K562 (cell line): ENCODE data around the gene EVI5L. TPM values are rescaled to one million over a fixed set of nuclear protein-coding genes. Genes with fewer than 3 reads are reported as not detected.
A peak's percentile ranks its signal among the peaks of the same experiment; 100 is the strongest.

ENCODE experiments used
- ATAC-seq: fragments of 200-7000 bp; cut with Tn5 transposase; 3 replicates; pipeline ENCODE4 v1.9.1; 2020; ENCODE audit warnings: moderate library complexity
- BruUV-seq: library from RNA; stranded (reverse); fragments of 400-500 nt; replicated peaks from 2 replicates; lab custom pipeline; 2021; lab: Mats Ljungman, UMichigan
- CTCF ChIA-PET: fragments of 300-600 bp; formaldehyde crosslinking; extraction: SDS; loops from one replicate; lab custom pipeline; 2021; ENCODE audit warnings: low intra/inter-chr PET ratio; lab: Yijun Ruan, JAX
- POLR2A ChIA-PET: fragments of 300-600, 350-650 bp; sonication (Branson Sonifier 250); formaldehyde crosslinking; extraction: SDS; loops from one replicate; lab custom pipeline; 2021; ENCODE audit warnings: antibody characterized with exemption, inconsistent platforms; lab: Yijun Ruan, JAX
- DNase-seq, 4 experiments: peaks; one replicate each; pipeline versions ENCODE4 v3.0.0 to v3.0.0-alpha.2; 2011 to 2018; ENCODE audit warnings: low spot score in 3 of 4, mixed read lengths in 3 of 4; ENCODE audit errors: extremely low read depth in 1 of 4
- FAIRE-seq: peaks from 2 replicates; lab custom pipeline; 2011; peaks lifted over from hg19 to GRCh38; lab: Jason Lieb, UNC
- H2AFZ ChIP-seq: 2 replicates; pipeline ENCODE4 v1.6.0; 2011; ENCODE audit warnings: low read depth, low read length, control low read depth, inconsistent platforms
- H3K27ac ChIP-seq: fragments of 200-600 bp; 3 replicates; pipeline ENCODE4 v1.8.0; 2011; ENCODE audit warnings: low read depth, mild to moderate bottlenecking, control low read depth, inconsistent platforms, low read length, moderate library complexity, mixed read lengths; ENCODE audit errors: extremely low read depth
- H3K27me3 ChIP-seq, 2 experiments: fragments of 300-600 bp in 1 of 2; 2 replicates in 1 of 2; 3 replicates in 1 of 2; pipeline versions ENCODE4 v1.6.0 to v1.8.0; 2011; ENCODE audit warnings: inconsistent platforms in 2 of 2, low read length in 2 of 2, mild to moderate bottlenecking in 1 of 2, mixed read lengths in 1 of 2, moderate library complexity in 1 of 2; ENCODE audit not compliant: control insufficient read depth in 2 of 2, insufficient read depth in 2 of 2
- H3K36me3 ChIP-seq: fragments of 300-600 bp; 3 replicates; pipeline ENCODE4 v1.8.0; 2011; ENCODE audit warnings: mild to moderate bottlenecking, low read length, inconsistent platforms; ENCODE audit not compliant: control insufficient read depth, insufficient read depth
- H3K4me1 ChIP-seq, 2 experiments: fragments of 200-600 bp in 1 of 2; replicated peaks in 1 of 2; 2 replicates in 1 of 2; 3 replicates in 1 of 2; pipeline versions ENCODE4 v1.5.1 to v1.8.0; 2011; ENCODE audit warnings: inconsistent platforms in 2 of 2, low read length in 2 of 2, mild to moderate bottlenecking in 1 of 2, mixed read lengths in 1 of 2, moderate library complexity in 1 of 2; ENCODE audit not compliant: control insufficient read depth in 2 of 2, insufficient read depth in 2 of 2
- H3K4me2 ChIP-seq: 2 replicates; pipeline ENCODE4 v1.6.1; 2011; ENCODE audit warnings: low read length, control low read depth, inconsistent platforms, mixed read lengths; ENCODE audit not compliant: insufficient read depth
- H3K4me3 ChIP-seq: fragments of 200-600 bp; sonication (generic), shearing (Covaris generic); 2 replicates; pipeline ENCODE4 v1.5.1; 2016; ENCODE audit warnings: control low read depth, inconsistent platforms
- H3K79me2 ChIP-seq: fragments of 200-600 bp; 3 replicates; pipeline ENCODE4 v1.8.0; 2011; ENCODE audit warnings: low read length, inconsistent platforms; ENCODE audit not compliant: control insufficient read depth, insufficient read depth
- H3K9ac ChIP-seq, 2 experiments: 2 replicates each; pipeline versions ENCODE4 v1.6.0 to v1.6.1; 2011; ENCODE audit warnings: low read depth in 2 of 2, low read length in 2 of 2, control low read depth in 1 of 2, inconsistent platforms in 1 of 2, mild to moderate bottlenecking in 1 of 2, mixed read lengths in 1 of 2; ENCODE audit not compliant: insufficient read depth in 1 of 2
- H3K9me1 ChIP-seq: one replicate; pipeline ENCODE4 v1.6.0; 2011; ENCODE audit warnings: inconsistent platforms, mild to moderate bottlenecking, low read length, moderate library complexity; ENCODE audit not compliant: control insufficient read depth, insufficient read depth
- H3K9me3 ChIP-seq: replicated peaks from 2 replicates; pipeline ENCODE4 v1.5.1; 2011; ENCODE audit warnings: low read depth, low read length, inconsistent platforms; ENCODE audit not compliant: control insufficient read depth, insufficient read depth
- H4K20me1 ChIP-seq: replicated peaks from 2 replicates; pipeline ENCODE4 v1.6.1; 2011; ENCODE audit warnings: low read length, inconsistent platforms, mixed read lengths; ENCODE audit not compliant: control insufficient read depth, insufficient read depth
- ID3 ChIP-seq, 2 experiments: fragments of 250-450 bp in 1 of 2; fragments of 450-650 bp in 1 of 2; sonication (Bioruptor Pico) in 1 of 2; IDR thresholded peaks; 2 replicates each; pipeline versions ENCODE4 v1.6.1 to v1.8.0; 2016 to 2021; ENCODE audit warnings: mild to moderate bottlenecking in 2 of 2, moderate library complexity in 2 of 2, missing compliant biosample characterization in 1 of 2, missing genetic modification characterization in 1 of 2
- MAFF ChIP-seq: IDR thresholded peaks from 2 replicates; pipeline ENCODE4 v1.6.1; 2012; ENCODE audit warnings: low read length, improper control_type of control experiment
- MXD1 ChIP-seq: fragments of 250-450 bp; sonication (Bioruptor Pico); IDR thresholded peaks from 2 replicates; pipeline ENCODE4 v1.8.0; 2021; ENCODE audit warnings: borderline replicate concordance, mild to moderate bottlenecking, moderate library complexity; ENCODE audit not compliant: poor library complexity, severe bottlenecking
- POLR2A ChIP-seq: fragments of 450-650 bp; conservative IDR thresholded peaks from 2 replicates; pipeline ENCODE4 v1.6.1; 2016
- POLR2B ChIP-seq: fragments of 450-650 bp; IDR thresholded peaks from 2 replicates; pipeline ENCODE4 v1.6.1; 2018; ENCODE audit warnings: low read depth; ENCODE audit not compliant: partially characterized antibody
- POLR2G ChIP-seq: fragments of 200-400 bp; formaldehyde crosslinking; IDR thresholded peaks from 2 replicates; pipeline ENCODE4 v1.6.1; 2017; ENCODE audit warnings: low read depth, mild to moderate bottlenecking, antibody characterized with exemption, low read length, moderate library complexity
- RBFOX2 ChIP-seq: fragments of 200-400 bp; formaldehyde crosslinking; IDR thresholded peaks from 2 replicates; pipeline ENCODE4 v1.6.1; 2017; ENCODE audit warnings: low read depth, mild to moderate bottlenecking, low read length, moderate library complexity
- RBM22 ChIP-seq: fragments of 200-400 bp; formaldehyde crosslinking; IDR thresholded peaks from 2 replicates; pipeline ENCODE4 v1.6.1; 2018; ENCODE audit warnings: low read length, low read depth; ENCODE audit not compliant: poor library complexity, severe bottlenecking
- SMAD4 ChIP-seq: fragments of 250-450 bp; sonication (Bioruptor Pico); conservative IDR thresholded peaks from 2 replicates; pipeline ENCODE4 v1.8.0; 2021; ENCODE audit warnings: inconsistent platforms, mild to moderate bottlenecking, moderate library complexity
- ZBTB5 ChIP-seq: fragments of 450-650 bp; IDR thresholded peaks from 2 replicates; pipeline ENCODE4 v1.6.1; 2017; ENCODE audit warnings: antibody characterized with exemption
- ZNF24 ChIP-seq: fragments of 450-650 bp; IDR thresholded peaks from 2 replicates; pipeline ENCODE4 v1.6.1; 2016
- WGBS: fragments of 100-300 bp; shearing (Covaris generic); methylation state at CpG from one replicate; pipeline ENCODE4 v1.1.6; 2016; ENCODE audit warnings: low coverage, mixed read lengths; ENCODE audit not compliant: insufficient coverage; ENCODE audit errors: missing lambda C conversion rate; 5-methylcytosine and 5-hydroxymethylcytosine counted together
- in situ Hi-C: fragments of 300-500 bp; cut with MboI; formaldehyde crosslinking; loops from 4 replicates; pipeline ENCODE4 v1.15.0; 2018; ENCODE audit warnings: inconsistent platforms, mixed read lengths
- intact Hi-C: fragments of 100-400 bp; cut with micrococcal nuclease; formaldehyde crosslinking; loops from 2 replicates; pipeline ENCODE4 v1.14.2; 2022
- polyA plus RNA-seq, 8 experiments: library from polyadenylated mRNA; depleted of rRNA in 4 of 8; stranded (reverse) in 5 of 8; unstranded in 3 of 8; fragments of >200 nt; fragmentation: Nextera tagmentation in 2 of 8; fragmentation: Illumina TruSeq in 1 of 8; extraction: Ambion mirVana in 2 of 8; extraction: Trizol in 1 of 8; gene quantifications; 2 replicates each; pipeline versions ENCODE4 v1.2.1 to v1.2.3, GENCODE V29; 2011 to 2014; ENCODE audit warnings: inconsistent platforms in 1 of 8, missing spikeins in 1 of 8
- total RNA-seq, 7 experiments: library from RNA; depleted of rRNA in 6 of 7; stranded (reverse); fragments of >200 nt in 6 of 7; fragmentation: Illumina TruSeq in 2 of 7; extraction: Trizol in 2 of 7; gene quantifications; 2 replicates each; pipeline versions ENCODE4 v1.2.1 to v1.2.3, GENCODE V29; 2011 to 2021; ENCODE audit warnings: low replicate concordance in 1 of 7

Gene EVI5L
- total and polyA plus RNA-seq, 9 of the 15 experiments (the other 6 are each of a cell fraction or from before 2014, with no cell fraction given), result 0.69 to 1.8 (median 1.2) TPM; not detected in 2

- in situ Hi-C loops, result no loop called here
- Histone ChIP-seq H3K9me1 (no peaks in the 10 kb centered on the region), H2AFZ (no peak overlapping the region), H3K36me3 (peaks cover 42% of the 10 kb centered on the region; the same call in 1 of the 3 replicates), H4K20me1 (no peaks in the 10 kb centered on the region), H3K9me3 (no peaks in the 10 kb centered on the region), H3K4me2 (no peak overlapping the region), H3K4me3 (no peak overlapping the region), H3K27me3 (no peaks in the 10 kb centered on the region), H3K27ac (no peak overlapping the region), H3K4me1 (peaks cover 0 to 81% of the 10 kb centered on the region in 2 experiments; a peak in 3 of 5 replicates), H3K9ac (no peak overlapping the region; a peak in 1 of 4 replicates), H3K79me2 (peaks cover 8% of the 10 kb centered on the region)
- DNase-seq (no peak), ATAC-seq (no peak), FAIRE-seq (no peak)
- BruUV-seq, result no TSS peak
- TF ChIP-seq ZNF24 (no peak), ZBTB5 (no peak), RBM22 (peak; percentile 8), MXD1 (CRISPR knock-in tag) (no peak), SMAD4 (no peak), MAFF (no peak), ID3 (CRISPR knock-in tag; IDR thresholded peaks at IDR 0.05) (no peak), ID3 (tag; IDR thresholded peaks at IDR 0.05) (no peak), POLR2A (peak; percentile 53), RBFOX2 (peak; percentile 50), POLR2B (peak; percentile 25), POLR2G (peak; percentile 68)
- intact Hi-C loops, result no loop called here
- ChIA-PET CTCF (no interaction called here), POLR2A (interaction anchor here (1.2 to 2.1 kb wide), 2 partner anchors 7 to 11 kb away, joined by 7 to 13 read pairs; partner anchors contain the start of gene SNAPC2)
- 93% methylated on average over 27 of the region's 39 CpGs for WGBS
Observed at GRCh38 chr19:7912697-7913564, 82.9 kb downstream of the EVI5L start.
